Osteoblast (primary cell): ENCODE data around the gene ZDHHC13. TPM values are rescaled to one million over a fixed set of nuclear protein-coding genes. Genes with fewer than 3 reads are reported as not detected.

Experiments used
- DNase-seq: peaks from one replicate; pipeline ENCODE4 v3.0.0; 2011; ENCODE audit warnings: low spot score, mixed read lengths; ENCODE audit not compliant: insufficient read length; ENCODE audit errors: missing footprints
- H2AFZ ChIP-seq: 2 replicates; pipeline ENCODE4 v1.6.0; 2011; ENCODE audit warnings: mild to moderate bottlenecking, low read length
- H3K27ac ChIP-seq: 2 replicates; pipeline ENCODE4 v1.5.1; 2011; ENCODE audit warnings: mild to moderate bottlenecking, low read depth, low read length, moderate library complexity
- H3K27me3 ChIP-seq: 2 replicates; pipeline ENCODE4 v1.6.0; 2012; ENCODE audit warnings: mild to moderate bottlenecking, control low read depth, inconsistent platforms, low read length, moderate library complexity; ENCODE audit not compliant: insufficient read depth
- H3K36me3 ChIP-seq: 2 replicates; pipeline ENCODE4 v1.5.1; 2011; ENCODE audit warnings: mild to moderate bottlenecking, low read length, control low read depth, moderate library complexity; ENCODE audit not compliant: insufficient read depth
- H3K4me1 ChIP-seq: 2 replicates; pipeline ENCODE4 v1.5.1; 2011; ENCODE audit warnings: mild to moderate bottlenecking, low read length, control low read depth, moderate library complexity; ENCODE audit not compliant: insufficient read depth
- H3K4me2 ChIP-seq: 2 replicates; pipeline ENCODE4 v1.6.0; 2011; ENCODE audit warnings: mild to moderate bottlenecking, low read length; ENCODE audit not compliant: insufficient read depth
- H3K4me3 ChIP-seq: fragments of 200-600 bp; sonication (generic); 3 replicates; pipeline ENCODE4 v1.5.1; 2012; ENCODE audit warnings: mild to moderate bottlenecking, low read length, inconsistent platforms; ENCODE audit not compliant: insufficient read depth
- H3K79me2 ChIP-seq: 2 replicates; pipeline ENCODE4 v1.6.0; 2012; ENCODE audit warnings: mild to moderate bottlenecking, low read length, control low read depth, inconsistent platforms; ENCODE audit not compliant: insufficient read depth
- H3K9me3 ChIP-seq: 2 replicates; pipeline ENCODE4 v1.5.1; 2011; ENCODE audit warnings: low read depth, low read length, control low read depth
- H4K20me1 ChIP-seq: 2 replicates; pipeline ENCODE4 v1.6.0; 2012; ENCODE audit warnings: mild to moderate bottlenecking, low read length, control low read depth; ENCODE audit not compliant: insufficient read depth
- total RNA-seq: library from RNA; depleted of rRNA; stranded (reverse); fragments of >200 nt; gene quantifications from 2 replicates; pipeline ENCODE4 v1.2.3, GENCODE V29; 2012
- TF ChIP-seq, protein P1 (sequence below): IDR thresholded peaks from 2 replicates; pipeline ENCODE4 v1.5.1; 2011; ENCODE audit warnings: mild to moderate bottlenecking, low read depth, low read length, moderate library complexity; ENCODE audit errors: extremely low read depth

The ZDHHC13 gene
- total RNA-seq, 1 donor, result 16.6 TPM

- Histone ChIP-seq H2AFZ (no peak overlapping the region), H3K27me3 (no peaks in the 10 kb centered on the region), H4K20me1 (no peaks in the 10 kb centered on the region), H3K79me2 (no peaks in the 10 kb centered on the region), H3K9me3 (no peaks in the 10 kb centered on the region), H3K4me2 (no peak overlapping the region), H3K4me3 (no peak overlapping the region), H3K4me1 (no peaks in the 10 kb centered on the region), H3K36me3 (peaks cover 9% of the 10 kb centered on the region), H3K27ac (no peak overlapping the region)
- DNase-seq, result no peak
- TF ChIP-seq, protein P1, sequence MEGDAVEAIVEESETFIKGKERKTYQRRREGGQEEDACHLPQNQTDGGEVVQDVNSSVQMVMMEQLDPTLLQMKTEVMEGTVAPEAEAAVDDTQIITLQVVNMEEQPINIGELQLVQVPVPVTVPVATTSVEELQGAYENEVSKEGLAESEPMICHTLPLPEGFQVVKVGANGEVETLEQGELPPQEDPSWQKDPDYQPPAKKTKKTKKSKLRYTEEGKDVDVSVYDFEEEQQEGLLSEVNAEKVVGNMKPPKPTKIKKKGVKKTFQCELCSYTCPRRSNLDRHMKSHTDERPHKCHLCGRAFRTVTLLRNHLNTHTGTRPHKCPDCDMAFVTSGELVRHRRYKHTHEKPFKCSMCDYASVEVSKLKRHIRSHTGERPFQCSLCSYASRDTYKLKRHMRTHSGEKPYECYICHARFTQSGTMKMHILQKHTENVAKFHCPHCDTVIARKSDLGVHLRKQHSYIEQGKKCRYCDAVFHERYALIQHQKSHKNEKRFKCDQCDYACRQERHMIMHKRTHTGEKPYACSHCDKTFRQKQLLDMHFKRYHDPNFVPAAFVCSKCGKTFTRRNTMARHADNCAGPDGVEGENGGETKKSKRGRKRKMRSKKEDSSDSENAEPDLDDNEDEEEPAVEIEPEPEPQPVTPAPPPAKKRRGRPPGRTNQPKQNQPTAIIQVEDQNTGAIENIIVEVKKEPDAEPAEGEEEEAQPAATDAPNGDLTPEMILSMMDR, result no peak
Observed at GRCh38 chr11:19173004-19173689, 56.2 kb downstream of the ZDHHC13 start.

GRCh38 chr11:19173964-19174638, 57.1 kb downstream of the ZDHHC13 start:
- Histone ChIP-seq H3K27me3 (no peaks in the 10 kb centered on the region), H3K4me3 (no peak overlapping the region), H4K20me1 (no peaks in the 10 kb centered on the region), H3K36me3 (peaks cover 9% of the 10 kb centered on the region), H3K4me1 (no peaks in the 10 kb centered on the region), H2AFZ (no peak overlapping the region), H3K4me2 (no peak overlapping the region), H3K27ac (no peak overlapping the region), H3K9me3 (no peaks in the 10 kb centered on the region), H3K79me2 (no peaks in the 10 kb centered on the region)
- TF ChIP-seq, protein P1, result no peak
- no peak for DNase-seq

GRCh38 chr11:19176629-19177186, 59.7 kb downstream of the ZDHHC13 start:
- H3K27ac ChIP-seq, result no peak overlapping the region
- no peaks in the 10 kb centered on the region for H3K4me1 ChIP-seq
- no peaks in the 10 kb centered on the region for H3K79me2 ChIP-seq
- no peaks in the 10 kb centered on the region for H3K9me3 ChIP-seq
- TF ChIP-seq, protein P1, result no peak
- no peak overlapping the region for H2AFZ ChIP-seq
- DNase-seq, result no peak
- H3K36me3 ChIP-seq, result peaks cover 9% of the 10 kb centered on the region
- no peaks in the 10 kb centered on the region for H4K20me1 ChIP-seq
- no peak overlapping the region for H3K4me3 ChIP-seq
- no peak overlapping the region for H3K4me2 ChIP-seq
- no peaks in the 10 kb centered on the region for H3K27me3 ChIP-seq
